HCT116 (cell line): Measurements from ENCODE around the gene FREM1. TPM values are rescaled to one million over a fixed set of nuclear protein-coding genes. Genes with fewer than 3 reads are reported as not detected.

Experiments
- ATAC-seq: fragments of 200-7000 bp; cut with Tn5 transposase; 2 replicates; pipeline ENCODE4 v1.9.1; 2020; ENCODE audit warnings: mild to moderate bottlenecking, moderate library complexity
- BruUV-seq: library from RNA; stranded (reverse); fragments of 400-500 nt; replicated peaks from 2 replicates; lab custom pipeline; 2021; lab: Mats Ljungman, UMichigan
- CTCF ChIA-PET: fragments of 300-600 bp; sonication (Branson Sonifier 250); formaldehyde crosslinking; loops from one replicate; lab custom pipeline; 2021; ENCODE audit warnings: antibody characterized with exemption; lab: Charles Lee
- POLR2A ChIA-PET: fragments of 300-600, 350-600 bp; sonication (Branson Sonifier 250); formaldehyde crosslinking; loops from one replicate; lab custom pipeline; 2021; ENCODE audit warnings: antibody characterized with exemption; lab: Charles Lee
- RAD21 ChIA-PET, 2 experiments: fragments of 300-600 bp; sonication (Branson Sonifier 250); formaldehyde crosslinking; loops; one replicate each; lab custom pipeline; 2023; ENCODE audit warnings: low total read pairs in 2 of 2; ENCODE audit not compliant: uncharacterized antibody in 2 of 2, unreplicated experiment in 2 of 2, low non-redundant PET in 1 of 2; lab: Charles Lee
- DNase-seq: peaks from one replicate; pipeline ENCODE4 v3.0.0-alpha.2; 2010; ENCODE audit warnings: low read depth, low spot score
- H2AFZ ChIP-seq: fragments of 200-600 bp; shearing (Covaris generic), sonication (generic); 2 replicates; pipeline ENCODE4 v1.6.1; 2017; ENCODE audit warnings: low read depth, mixed run types, mixed read lengths, antibody characterized with exemption, low read length; ENCODE audit not compliant: poor library complexity, severe bottlenecking
- H3K27ac ChIP-seq: 2 replicates; pipeline ENCODE4 v1.5.1; 2012; ENCODE audit warnings: low read depth, low read length
- H3K27me3 ChIP-seq: fragments of 200-600 bp; sonication (generic); 2 replicates; pipeline ENCODE4 v1.6.1; 2016; ENCODE audit warnings: mixed run types, low read length, mixed read lengths; ENCODE audit not compliant: insufficient read depth
- H3K36me3 ChIP-seq, 2 experiments: fragments of 200-500 bp in 1 of 2; fragments of 200-600 bp in 1 of 2; sonication (Bioruptor generic) in 1 of 2; sonication (generic) in 1 of 2; 2 replicates each; pipeline versions ENCODE4 v1.5.1 to v1.6.1; 2014 to 2016; ENCODE audit warnings: low read length in 2 of 2, inconsistent platforms in 1 of 2, mixed read lengths in 1 of 2, mixed run types in 1 of 2; ENCODE audit not compliant: insufficient read depth in 2 of 2, control insufficient read depth in 1 of 2
- H3K4me1 ChIP-seq, 2 experiments: fragments of 200-600 bp in 1 of 2; sonication (generic) in 1 of 2; 2 replicates each; pipeline versions ENCODE4 v1.5.1 to v1.6.1; 2012 to 2017; ENCODE audit warnings: low read length in 2 of 2, inconsistent platforms in 1 of 2, mild to moderate bottlenecking in 1 of 2, mixed read lengths in 1 of 2, mixed run types in 1 of 2, moderate library complexity in 1 of 2; ENCODE audit not compliant: insufficient read depth in 2 of 2, control insufficient read depth in 1 of 2
- H3K4me2 ChIP-seq: fragments of 200-600 bp; sonication (generic); 2 replicates; pipeline ENCODE4 v1.6.1; 2017; ENCODE audit warnings: mixed run types, low read length, mixed read lengths
- H3K4me3 ChIP-seq, 2 experiments: fragments of 200-600 bp in 1 of 2; sonication (generic) in 1 of 2; replicated peaks in 1 of 2; 2 replicates each; pipeline ENCODE4 v1.5.1; 2011 to 2016; ENCODE audit warnings: low read length in 2 of 2, control low read depth in 1 of 2, low read depth in 1 of 2, mild to moderate bottlenecking in 1 of 2, mixed read lengths in 1 of 2, mixed run types in 1 of 2
- H3K79me2 ChIP-seq: fragments of 200-600 bp; sonication (generic); 2 replicates; pipeline ENCODE4 v1.6.1; 2017; ENCODE audit warnings: mild to moderate bottlenecking, mixed run types, low read length, moderate library complexity, mixed read lengths; ENCODE audit not compliant: insufficient read depth
- H3K9ac ChIP-seq: fragments of 200-600 bp; sonication (generic); 2 replicates; pipeline ENCODE4 v1.6.1; 2016; ENCODE audit warnings: low read length, mixed read lengths
- H3K9me2 ChIP-seq: fragments of 200-600 bp; sonication (generic), shearing (Covaris generic); 2 replicates; pipeline ENCODE4 v1.6.1; 2017; ENCODE audit warnings: mixed run types, mild to moderate bottlenecking, moderate library complexity; ENCODE audit not compliant: insufficient read depth
- H3K9me3 ChIP-seq, 2 experiments: fragments of 200-500 bp in 1 of 2; fragments of 200-600 bp in 1 of 2; sonication (Bioruptor generic) in 1 of 2; sonication (generic) in 1 of 2; 2 replicates each; pipeline ENCODE4 v1.6.1; 2014 to 2017; ENCODE audit warnings: low read length in 2 of 2, mixed read lengths in 2 of 2, inconsistent platforms in 1 of 2, low read depth in 1 of 2, mild to moderate bottlenecking in 1 of 2, mixed run types in 1 of 2, moderate library complexity in 1 of 2; ENCODE audit not compliant: control insufficient read depth in 1 of 2, insufficient read depth in 1 of 2
- H4K20me1 ChIP-seq: fragments of 200-600 bp; sonication (generic), shearing (Covaris generic); 2 replicates; pipeline ENCODE4 v1.6.1; 2017; ENCODE audit warnings: mixed run types, mild to moderate bottlenecking, moderate library complexity; ENCODE audit not compliant: insufficient read depth
- ELF1 ChIP-seq: IDR thresholded peaks from 2 replicates; pipeline ENCODE4 v1.6.1; 2012; ENCODE audit warnings: low read depth, borderline replicate concordance
- EZH2 ChIP-seq: fragments of 200-600 bp; sonication (generic); IDR thresholded peaks from 2 replicates; pipeline ENCODE4 v1.6.1; 2017; ENCODE audit warnings: antibody characterized with exemption, mixed run types
- MAX ChIP-seq: IDR thresholded peaks from 2 replicates; pipeline ENCODE4 v1.6.1; 2012
- POLR2AphosphoS5 ChIP-seq: IDR thresholded peaks from 2 replicates; pipeline ENCODE4 v1.6.1; 2011; ENCODE audit warnings: mild to moderate bottlenecking, low read depth, low read length, moderate library complexity
- REST ChIP-seq: IDR thresholded peaks from 2 replicates; pipeline ENCODE4 v1.6.1; 2012; ENCODE audit warnings: low read depth
- SRF ChIP-seq: IDR thresholded peaks from 2 replicates; pipeline ENCODE4 v1.6.1; 2012; ENCODE audit warnings: low read depth
- intact Hi-C: fragments of 100-400 bp; cut with micrococcal nuclease; formaldehyde crosslinking; loops from 2 replicates; pipeline ENCODE4 v1.10.0; 2022
- total RNA-seq: library from RNA; stranded (reverse); gene quantifications from one replicate; pipeline ENCODE4 v1.2.1, GENCODE V29; 2021; ENCODE audit not compliant: unreplicated experiment

The FREM1 gene
- total RNA-seq, 1 experiment from 2014 or later, result 0.12 TPM

- ChIA-PET RAD21 (no interaction called here), CTCF (interaction anchor here (0.9 to 1.8 kb wide), 3 partner anchors 149 to 324 kb away, joined by 5 to 7 read pairs (median 6); no protein-coding TSS in a partner anchor), POLR2A (no interaction called here)
- no peaks in the 10 kb centered on the region for H3K79me2 ChIP-seq
- no peak overlapping the region for H3K4me3 ChIP-seq
- no peak overlapping the region for H3K4me2 ChIP-seq
- BruUV-seq, result no TSS peak
- intact Hi-C loops, result loop anchor here (5.0 kb wide), 3 partner anchors 1339 to 1734 kb away; no protein-coding TSS in a partner anchor
- H2AFZ ChIP-seq, result no peak overlapping the region
- ATAC-seq (no peak), DNase-seq (no peak)
- H4K20me1 ChIP-seq, result no peaks in the 10 kb centered on the region
- no peaks in the 10 kb centered on the region for H3K9me3 ChIP-seq
- H3K36me3 ChIP-seq, result no peaks in the 10 kb centered on the region
- no peak overlapping the region for H3K27ac ChIP-seq
- no peaks in the 10 kb centered on the region for H3K9me2 ChIP-seq
- no peak for TF ChIP-seq SRF
- TF ChIP-seq POLR2AphosphoS5, result no peak
- TF ChIP-seq ELF1, result no peak
- no peak for TF ChIP-seq EZH2
- TF ChIP-seq MAX, result no peak
- no peak for TF ChIP-seq REST
- H3K9ac ChIP-seq, result no peak overlapping the region
- peaks cover 50% of the 10 kb centered on the region; the same call in 1 of the 2 replicates for H3K27me3 ChIP-seq
- H3K4me1 ChIP-seq, result no peaks in the 10 kb centered on the region
Observed at GRCh38 chr9:14766299-14766698, 143.9 kb downstream of the FREM1 start.
